COR-L47 (cell line): ENCODE measurements around the gene TGFB3.

Source experiments
- DNase-seq: peaks from one replicate; lab custom pipeline; 2025; lab: John Stamatoyannopoulos, UW

TGFB3 gene

DNA sequence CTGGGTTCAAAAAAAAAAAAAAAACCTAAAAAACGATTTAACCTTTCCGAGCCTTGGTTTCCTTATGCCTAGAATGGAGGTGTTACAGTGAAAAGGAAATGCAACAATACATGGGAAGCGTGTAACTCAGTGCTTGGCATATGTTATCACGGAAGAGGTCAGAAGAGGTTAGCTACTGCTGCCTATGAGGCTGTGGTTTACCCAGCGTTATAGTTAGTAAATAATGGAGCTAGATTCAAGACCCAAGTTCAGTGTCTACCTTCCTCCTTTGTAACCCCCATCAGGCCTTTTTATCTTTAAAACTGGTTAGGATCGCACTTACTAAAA is 4.6 kb upstream of the TGFB3 start:
- DNase-seq = no peak

GRCh38 chr14:75985618-75986438 is 4.0 kb upstream of the TGFB3 start, which contains the start of gene IFT43:
TSS of gene IFT43 (plus strand) at chr14:75985763. CDS start at chr14:75985787, 24 bp downstream.
- DNase-seq = peak; percentile 40

- DNase-seq = no peak
Observed at GRCh38 chr14:75984674-75985073, 2.9 kb upstream of the TGFB3 start.

DNA sequence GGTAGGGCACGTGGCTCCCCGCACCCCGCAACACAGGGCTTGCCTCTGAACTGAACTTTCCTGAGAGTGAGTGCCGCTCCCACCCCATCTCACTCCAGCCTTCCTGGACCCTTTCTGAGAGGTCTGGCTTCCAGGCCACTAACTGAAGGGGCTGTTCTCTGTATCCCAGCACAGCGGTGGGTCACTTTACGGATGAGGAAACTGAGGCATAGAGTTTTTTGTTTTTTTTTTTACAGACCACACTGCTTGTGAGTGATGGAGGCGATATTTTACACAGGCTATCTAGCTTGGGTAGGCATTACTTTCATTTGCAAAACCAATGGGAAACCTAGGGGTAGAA is 1.2 kb upstream of the TGFB3 start:
- no peak for DNase-seq

DNA sequence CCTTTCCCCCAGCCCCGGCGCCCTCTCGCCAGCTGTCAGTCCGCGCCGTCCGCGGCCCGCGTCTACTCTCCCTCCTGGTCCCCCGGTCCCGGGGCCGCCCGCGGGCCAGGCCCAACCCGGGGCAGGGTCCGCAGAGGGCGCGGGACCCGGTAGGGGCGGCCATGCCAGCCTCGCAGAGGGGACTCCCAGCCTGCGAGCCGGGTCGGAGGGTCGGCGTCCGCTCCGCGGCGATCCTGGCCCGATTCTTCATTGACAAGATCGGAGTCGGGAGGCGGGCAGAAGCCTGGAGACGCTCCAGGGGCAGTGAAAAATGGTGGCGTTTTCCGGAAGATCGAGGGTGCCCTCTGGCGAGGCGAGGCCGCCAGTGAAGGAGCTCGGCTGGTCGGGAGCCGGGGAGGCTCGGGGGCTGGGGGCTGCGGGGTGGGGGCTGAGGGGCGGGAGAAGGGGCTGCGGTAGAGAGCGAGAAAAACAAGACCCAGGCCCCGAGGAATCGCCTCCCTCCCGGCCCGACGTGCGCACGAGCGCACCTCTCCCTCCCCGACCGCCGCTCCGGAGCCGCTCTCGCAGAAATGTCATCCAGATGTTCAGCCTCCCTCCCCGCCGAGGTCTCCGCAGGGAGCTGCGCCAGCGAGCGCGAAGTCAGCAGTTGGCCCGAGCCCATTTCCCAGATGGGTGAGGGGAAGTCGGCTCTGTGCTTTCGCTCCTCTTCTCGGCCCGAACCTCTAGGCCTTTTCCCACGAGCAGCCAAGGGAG is 647 bp upstream of the TGFB3 start:
- peak; percentile 66 for DNase-seq

DNA sequence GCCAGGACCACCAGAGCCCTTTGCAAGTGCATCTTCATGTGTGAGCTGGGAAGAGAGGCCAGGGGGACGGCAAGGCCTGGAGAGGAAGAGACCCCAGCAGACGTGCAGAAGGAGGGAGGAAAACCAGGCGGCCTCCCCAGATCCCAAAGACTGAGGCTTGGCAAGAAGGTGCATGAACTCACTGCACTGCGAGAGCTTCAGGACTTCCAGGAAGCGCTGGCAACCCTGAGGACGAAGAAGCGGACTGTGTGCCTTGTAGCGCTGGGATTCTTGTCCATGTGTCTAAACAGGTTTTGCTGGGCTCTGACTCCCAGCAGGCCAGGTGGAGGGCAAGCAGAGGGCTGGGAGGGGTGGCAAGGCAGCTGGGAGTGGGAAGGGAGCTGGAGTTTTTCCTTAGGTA is 939 bp downstream of the TGFB3 start:
- DNase-seq = no peak

GRCh38 chr14:75979648-75980565 is 1.9 kb downstream of the TGFB3 start:
- DNase-seq = no peak

- DNase-seq = no peak
Observed at GRCh38 chr14:75979071-75979571, 2.7 kb downstream of the TGFB3 start.

DNA sequence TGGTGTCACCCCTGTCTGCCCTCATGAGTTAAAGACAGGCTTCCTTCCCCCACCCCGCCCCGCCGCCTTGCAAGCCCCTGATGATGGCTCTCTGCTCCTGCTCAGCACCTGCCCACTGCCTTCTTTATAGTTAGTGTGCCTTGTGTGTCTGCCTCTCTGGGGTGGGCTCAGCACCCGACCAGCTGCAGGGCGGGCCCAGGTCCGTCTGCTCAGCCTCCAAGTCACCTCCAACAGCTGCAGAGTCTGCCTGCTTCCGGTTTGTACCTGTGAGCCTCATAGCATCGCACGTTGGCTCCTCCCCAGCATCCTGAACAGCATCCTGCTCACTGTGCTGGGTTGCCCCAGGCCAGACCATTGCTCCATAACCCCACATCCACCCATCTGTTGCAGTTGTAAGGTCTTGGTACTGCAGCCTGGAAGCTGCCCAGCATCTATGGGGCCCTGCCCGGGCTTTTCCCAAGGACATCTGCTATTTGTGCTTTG is 3.5 kb downstream of the TGFB3 start:
- no peak for DNase-seq

GRCh38 chr14:75977582-75977943 is 4.2 kb downstream of the TGFB3 start:
- DNase-seq = no peak

DNA sequence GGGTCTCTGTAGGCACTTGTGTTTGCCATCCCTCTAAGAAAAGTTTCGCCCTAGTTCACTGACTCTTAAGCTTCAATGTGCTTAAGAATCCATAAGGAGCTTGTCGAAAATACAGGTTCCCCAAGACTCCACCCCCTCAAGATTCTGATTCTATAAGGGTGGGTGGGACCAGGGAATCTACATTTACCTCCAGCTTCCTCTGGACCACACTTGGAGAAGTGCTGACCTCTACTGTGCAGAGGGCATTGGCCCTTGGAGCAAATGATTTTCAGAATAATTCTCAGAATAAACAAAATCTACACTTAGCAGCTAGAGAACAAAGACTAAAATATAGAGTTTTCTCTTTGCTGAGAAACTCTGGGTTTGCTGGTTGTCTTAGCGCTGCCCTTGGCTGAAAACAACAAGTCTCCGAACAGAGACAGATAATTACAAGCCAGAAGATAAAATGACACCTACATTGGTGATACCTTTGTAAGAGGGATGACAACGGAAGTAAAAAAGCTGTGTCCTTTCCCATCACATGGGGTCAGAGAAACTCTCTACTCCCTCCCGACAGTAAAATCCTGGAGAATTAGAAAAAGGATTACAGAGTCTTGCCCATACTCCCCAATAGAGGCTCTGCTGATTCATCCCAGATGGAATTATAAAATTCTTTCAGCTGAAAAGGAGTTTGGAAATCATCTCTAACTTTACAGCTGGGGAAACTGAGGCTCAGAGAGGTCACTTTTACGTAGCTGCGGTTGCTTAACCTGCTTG is 4.8 kb downstream of the TGFB3 start:
- DNase-seq = no peak

DNA sequence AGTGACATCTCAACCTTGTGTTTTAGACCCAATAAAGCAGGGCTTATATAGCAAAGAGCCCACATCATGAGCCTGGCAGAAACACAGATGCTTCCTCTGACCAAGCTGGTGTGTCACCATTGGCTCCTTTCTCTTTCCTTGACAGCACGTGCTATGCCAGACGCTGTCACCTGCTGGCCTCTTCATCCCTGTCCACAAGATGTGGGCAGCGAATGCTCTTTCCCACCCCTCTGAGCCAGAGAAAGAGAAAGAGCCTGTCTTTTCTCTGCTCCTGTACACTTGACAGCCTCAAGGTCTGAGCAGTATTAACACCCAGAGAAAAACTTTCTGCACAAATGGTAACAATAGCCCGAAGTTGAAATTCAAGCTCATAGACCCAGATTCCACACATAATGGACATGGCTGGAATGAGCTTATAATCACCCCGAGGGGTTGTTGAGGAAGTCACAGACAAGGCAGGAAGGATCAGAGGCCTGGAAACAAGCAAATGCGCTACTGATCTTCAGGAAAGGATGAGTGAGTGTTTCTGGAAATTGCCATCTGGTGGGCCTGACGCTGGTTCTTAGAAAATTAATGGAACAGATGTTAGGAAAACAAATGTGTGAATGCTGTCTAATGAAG is 8.9 kb downstream of the TGFB3 start:
- DNase-seq = no peak

DNA sequence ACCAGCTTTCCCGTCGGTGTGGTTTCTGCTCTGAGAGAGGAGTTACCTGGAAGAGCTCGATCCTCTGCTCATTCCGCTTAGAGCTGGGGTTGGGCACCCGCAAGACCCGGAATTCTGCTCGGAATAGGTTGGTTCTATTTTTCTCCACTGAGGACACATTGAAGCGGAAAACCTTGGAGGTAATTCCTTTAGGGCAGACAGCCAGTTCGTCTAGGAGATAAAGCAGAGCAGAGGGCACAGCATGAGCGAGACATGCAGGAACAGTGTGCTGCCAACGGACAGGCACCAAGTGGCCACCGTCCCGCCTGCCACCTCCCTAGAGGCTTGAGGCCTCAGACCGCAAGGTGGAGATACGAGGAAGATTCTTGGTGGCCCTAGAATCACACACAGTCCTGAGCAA is 10.3 kb downstream of the TGFB3 start:
- no peak for DNase-seq

- no peak for DNase-seq
Observed at GRCh38 chr14:75970989-75971388, 10.8 kb downstream of the TGFB3 start.

DNA sequence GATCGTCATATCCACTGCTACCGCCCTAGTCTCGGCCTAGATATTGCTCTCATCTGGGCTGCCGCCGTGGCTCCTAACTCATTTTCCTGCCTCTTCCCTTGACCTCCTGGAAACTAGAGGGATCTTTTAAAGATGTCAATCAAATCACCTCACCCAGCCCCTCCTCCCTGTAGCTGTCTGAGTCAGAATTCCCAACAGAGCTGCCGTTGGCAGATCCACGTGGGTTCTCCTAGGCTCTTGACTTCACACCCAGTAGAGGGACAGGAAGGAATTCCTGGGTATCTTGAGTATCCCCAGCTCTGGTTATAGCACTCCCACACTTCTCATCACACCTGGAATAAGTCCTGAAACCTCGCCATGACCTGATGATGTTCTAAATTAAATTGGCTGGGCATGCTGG is 11.9 kb downstream of the TGFB3 start:
- no peak for DNase-seq

DNA sequence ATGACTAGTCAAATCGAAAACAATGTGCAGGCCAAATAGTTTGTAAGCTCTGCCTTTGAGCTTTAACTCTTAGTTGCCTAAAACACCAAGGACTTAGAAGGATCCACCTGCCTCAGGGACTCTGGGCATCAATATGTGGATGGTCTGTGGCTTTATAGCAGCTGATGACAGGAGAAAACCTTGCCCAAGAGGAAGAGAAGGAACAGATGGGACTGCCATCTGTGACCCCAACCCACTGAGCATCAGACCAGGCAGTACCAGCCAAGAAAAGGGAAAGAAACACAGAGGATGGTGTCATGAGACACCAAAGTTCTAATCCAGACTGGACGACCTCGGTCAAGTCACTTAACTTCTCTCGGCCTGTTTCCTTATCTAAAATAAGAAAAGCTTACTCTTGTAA is 12.7 kb downstream of the TGFB3 start:
- no peak for DNase-seq

GRCh38 chr14:75968456-75968855 is 13.3 kb downstream of the TGFB3 start:
- DNase-seq = no peak

DNA sequence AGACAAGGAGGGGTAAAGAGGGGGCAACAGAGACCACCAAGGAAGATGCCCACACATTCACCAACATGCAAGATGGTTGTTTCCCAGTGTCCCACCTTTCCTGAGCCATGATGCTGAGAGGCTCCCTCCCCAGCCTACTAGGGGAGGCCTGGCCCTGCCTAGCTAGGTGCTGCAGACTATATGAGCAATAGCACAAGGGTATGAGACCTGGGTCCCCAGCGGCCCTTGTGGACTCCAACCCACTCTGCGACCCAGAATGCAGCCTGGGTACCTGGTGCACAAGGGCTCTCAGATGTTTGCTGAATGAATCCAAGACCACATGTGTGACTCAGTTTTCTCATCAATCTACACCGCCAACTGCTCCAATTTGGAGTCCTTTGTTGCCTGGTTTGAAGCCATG is 13.9 kb downstream of the TGFB3 start:
- no peak for DNase-seq

- DNase-seq = no peak
Observed at GRCh38 chr14:75961662-75962061, 20.1 kb downstream of the TGFB3 start.

- no peak for DNase-seq
Observed at GRCh38 chr14:75960231-75960630, 21.6 kb downstream of the TGFB3 start.

GRCh38 chr14:75959031-75959430 is 22.8 kb downstream of the TGFB3 start:
- no peak for DNase-seq
